ENCODE measurements around the gene AURKA. TPM values are rescaled to one million over a fixed set of nuclear protein-coding genes. Genes with fewer than 3 reads are reported as not detected.

The AURKA gene
- total RNA-seq, 1 donor from 2014 or later = 60.3 TPM

DNA sequence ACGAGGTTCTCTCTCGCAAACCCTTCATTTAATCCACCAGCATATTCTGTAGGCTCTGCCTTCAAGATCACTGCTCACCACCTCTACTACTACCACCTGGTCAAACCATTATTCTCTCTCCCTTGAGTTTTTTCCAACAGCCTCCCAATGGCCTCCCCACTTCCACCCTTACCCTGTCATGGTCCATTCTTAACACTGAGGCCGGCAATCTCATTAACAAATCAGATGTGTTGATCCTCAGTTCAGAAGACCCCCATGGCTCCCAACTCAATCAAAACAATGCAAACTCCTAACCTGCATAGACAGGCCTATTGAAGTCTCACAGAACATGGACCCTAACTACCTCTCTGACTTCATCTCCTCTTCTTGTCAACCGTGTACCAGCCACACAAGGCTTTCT, 2.2 kb downstream of the AURKA start:
- Mint-ChIP-seq H3K27ac (ENCODE audit: unreplicated experiment) (no peak overlapping the region), H3K27me3 (ENCODE audit: low read depth) (no peaks in the 10 kb centered on the region), H3K36me3 (ENCODE audit: low read depth) (peaks cover 17% of the 10 kb centered on the region), H3K4me3 (peak overlapping the region; percentile 79), H3K9me3 (no peaks in the 10 kb centered on the region), H3K4me1 (peaks cover 33% of the 10 kb centered on the region)
- TF ChIP-seq, protein P1, sequence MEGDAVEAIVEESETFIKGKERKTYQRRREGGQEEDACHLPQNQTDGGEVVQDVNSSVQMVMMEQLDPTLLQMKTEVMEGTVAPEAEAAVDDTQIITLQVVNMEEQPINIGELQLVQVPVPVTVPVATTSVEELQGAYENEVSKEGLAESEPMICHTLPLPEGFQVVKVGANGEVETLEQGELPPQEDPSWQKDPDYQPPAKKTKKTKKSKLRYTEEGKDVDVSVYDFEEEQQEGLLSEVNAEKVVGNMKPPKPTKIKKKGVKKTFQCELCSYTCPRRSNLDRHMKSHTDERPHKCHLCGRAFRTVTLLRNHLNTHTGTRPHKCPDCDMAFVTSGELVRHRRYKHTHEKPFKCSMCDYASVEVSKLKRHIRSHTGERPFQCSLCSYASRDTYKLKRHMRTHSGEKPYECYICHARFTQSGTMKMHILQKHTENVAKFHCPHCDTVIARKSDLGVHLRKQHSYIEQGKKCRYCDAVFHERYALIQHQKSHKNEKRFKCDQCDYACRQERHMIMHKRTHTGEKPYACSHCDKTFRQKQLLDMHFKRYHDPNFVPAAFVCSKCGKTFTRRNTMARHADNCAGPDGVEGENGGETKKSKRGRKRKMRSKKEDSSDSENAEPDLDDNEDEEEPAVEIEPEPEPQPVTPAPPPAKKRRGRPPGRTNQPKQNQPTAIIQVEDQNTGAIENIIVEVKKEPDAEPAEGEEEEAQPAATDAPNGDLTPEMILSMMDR (conservative IDR thresholded peaks at IDR 0.05) = no peak
- no peak for DNase-seq (ENCODE audit: low read depth, low spot score)

DNA sequence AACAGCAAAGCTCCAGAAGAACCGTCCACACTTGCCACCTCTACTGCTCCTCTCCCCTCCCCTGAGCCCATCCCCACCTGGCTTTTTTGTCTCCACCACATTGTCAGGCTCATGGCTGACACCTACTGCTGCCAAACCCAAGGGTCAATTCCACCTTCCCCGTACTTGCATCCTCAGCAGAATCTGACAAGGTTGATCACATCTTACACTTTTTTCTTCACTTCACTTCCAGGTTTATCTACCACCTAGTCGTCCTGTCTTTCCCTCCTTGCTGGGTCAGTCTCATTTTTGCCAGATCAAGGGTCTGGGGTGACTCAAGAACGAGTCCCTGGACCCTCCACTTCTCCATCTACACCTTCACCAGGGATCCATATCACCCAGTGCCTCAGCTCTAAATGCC, 3.1 kb downstream of the AURKA start:
- TF ChIP-seq, protein P1 (conservative IDR thresholded peaks at IDR 0.05) = no peak
- DNase-seq (ENCODE audit: low read depth, low spot score) = no peak
- peaks cover 31% of the 10 kb centered on the region for H3K4me1 Mint-ChIP-seq
- no peaks in the 10 kb centered on the region for H3K27me3 Mint-ChIP-seq (ENCODE audit: low read depth)
- H3K4me3 Mint-ChIP-seq = peak overlapping the region; percentile 33
- peaks cover 19% of the 10 kb centered on the region for H3K36me3 Mint-ChIP-seq (ENCODE audit: low read depth)
- H3K9me3 Mint-ChIP-seq = no peaks in the 10 kb centered on the region
- peak overlapping the region; percentile 88 for H3K27ac Mint-ChIP-seq (ENCODE audit: unreplicated experiment)

DNA sequence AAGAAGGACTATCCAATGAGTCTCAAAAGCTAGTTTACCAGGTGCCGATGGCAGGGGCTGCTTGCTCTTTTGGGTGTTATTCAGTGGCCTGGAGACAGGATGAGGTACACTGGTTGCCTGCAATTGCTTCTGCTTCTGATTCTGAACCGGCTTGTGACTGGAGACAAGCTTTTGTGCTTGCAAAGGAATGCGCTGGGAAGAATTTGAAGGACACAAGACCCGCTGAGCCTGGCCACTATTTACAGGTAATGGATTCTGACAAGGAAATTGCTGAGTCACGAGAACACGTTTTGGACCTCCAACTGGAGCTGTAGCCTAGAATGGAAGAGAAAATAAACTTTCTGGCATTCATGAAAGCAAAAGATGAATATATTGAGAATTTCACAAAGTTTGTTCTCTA, 5.8 kb downstream of the AURKA start:
- Mint-ChIP-seq H3K4me1 (peaks cover 20% of the 10 kb centered on the region), H3K9me3 (no peaks in the 10 kb centered on the region), H3K4me3 (peak overlapping the region; percentile 60), H3K36me3 (ENCODE audit: low read depth) (peaks cover 19% of the 10 kb centered on the region), H3K27ac (ENCODE audit: unreplicated experiment) (no peak overlapping the region), H3K27me3 (ENCODE audit: low read depth) (no peaks in the 10 kb centered on the region)
- DNase-seq (ENCODE audit: low read depth, low spot score) = no peak
- TF ChIP-seq, protein P1 (conservative IDR thresholded peaks at IDR 0.05) = no peak

DNA sequence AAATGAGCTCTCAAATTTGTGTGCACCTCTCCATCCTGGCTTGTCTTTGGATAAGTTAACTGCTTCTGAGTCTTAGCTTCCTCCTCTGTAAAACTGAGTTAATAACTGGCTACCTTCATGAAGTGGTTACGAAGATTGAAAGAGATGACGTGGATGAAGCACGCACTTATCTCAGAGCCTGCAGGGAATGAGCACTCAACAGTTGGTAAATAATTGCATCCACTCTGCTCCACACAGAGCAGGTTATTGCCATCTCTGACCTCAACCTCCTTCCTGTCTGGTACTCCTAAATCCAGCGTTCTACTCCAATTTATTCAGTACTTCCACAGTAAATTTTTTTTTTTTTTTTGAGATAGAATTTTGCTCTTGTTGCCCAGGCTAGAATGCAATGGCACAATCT, 6.9 kb downstream of the AURKA start:
- Mint-ChIP-seq H3K36me3 (ENCODE audit: low read depth) (peaks cover 19% of the 10 kb centered on the region), H3K4me3 (no peak overlapping the region), H3K9me3 (no peaks in the 10 kb centered on the region), H3K27ac (ENCODE audit: unreplicated experiment) (no peak overlapping the region), H3K4me1 (peaks cover 14% of the 10 kb centered on the region), H3K27me3 (ENCODE audit: low read depth) (no peaks in the 10 kb centered on the region)
- DNase-seq (ENCODE audit: low read depth, low spot score) = no peak
- TF ChIP-seq, protein P1 (conservative IDR thresholded peaks at IDR 0.05) = no peak

DNA sequence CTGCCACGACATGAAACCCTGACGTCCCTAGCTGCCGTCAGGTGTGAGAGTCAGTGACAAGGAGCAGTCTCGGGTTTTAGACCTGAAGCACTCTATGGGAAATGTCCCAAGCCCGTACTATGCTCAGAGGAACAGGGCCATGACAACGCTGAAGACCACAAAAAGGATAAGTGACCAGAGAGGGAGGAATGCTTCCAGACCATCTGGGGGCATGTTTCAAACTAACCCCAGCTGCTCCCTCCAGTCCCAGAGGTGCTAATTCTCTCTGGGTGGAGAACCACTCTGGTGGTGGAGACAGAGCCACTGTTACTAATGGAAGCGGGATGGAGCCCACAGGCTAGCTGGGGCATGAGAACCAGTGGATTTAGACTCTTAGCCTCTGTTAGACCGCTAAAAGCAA, 8.7 kb downstream of the AURKA start:
- no peak for DNase-seq (ENCODE audit: low read depth, low spot score)
- H3K27me3 Mint-ChIP-seq (ENCODE audit: low read depth) = no peaks in the 10 kb centered on the region
- TF ChIP-seq, protein P1 (conservative IDR thresholded peaks at IDR 0.05) = no peak
- H3K36me3 Mint-ChIP-seq (ENCODE audit: low read depth) = peaks cover 13% of the 10 kb centered on the region
- H3K27ac Mint-ChIP-seq (ENCODE audit: unreplicated experiment) = no peak overlapping the region
- no peak overlapping the region for H3K4me3 Mint-ChIP-seq
- H3K9me3 Mint-ChIP-seq = no peaks in the 10 kb centered on the region
- no peaks in the 10 kb centered on the region for H3K4me1 Mint-ChIP-seq

DNA sequence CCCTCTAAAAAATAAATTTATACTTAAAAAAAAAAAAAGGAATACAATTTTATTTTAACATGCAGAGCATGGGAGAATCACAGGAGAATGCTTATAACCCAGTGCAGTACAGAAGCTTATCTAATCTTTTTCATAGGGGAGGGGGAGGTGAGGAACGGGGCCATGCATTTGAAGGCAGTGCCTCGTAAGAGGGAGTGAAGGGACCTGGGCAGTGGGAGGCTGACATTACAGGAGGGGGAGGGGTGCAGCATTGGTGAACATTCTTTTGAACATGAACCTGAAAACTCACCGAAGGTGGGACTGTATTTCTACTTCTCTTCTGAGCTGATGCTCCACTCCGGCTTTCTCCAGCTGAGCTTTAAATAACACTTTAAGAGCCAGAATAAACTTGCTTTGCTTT, 9.3 kb downstream of the AURKA start:
- H3K9me3 Mint-ChIP-seq = no peaks in the 10 kb centered on the region
- H3K4me1 Mint-ChIP-seq = no peaks in the 10 kb centered on the region
- DNase-seq (ENCODE audit: low read depth, low spot score) = no peak
- H3K36me3 Mint-ChIP-seq (ENCODE audit: low read depth) = peaks cover 14% of the 10 kb centered on the region
- H3K4me3 Mint-ChIP-seq = no peak overlapping the region
- no peak overlapping the region for H3K27ac Mint-ChIP-seq (ENCODE audit: unreplicated experiment)
- TF ChIP-seq, protein P1 (conservative IDR thresholded peaks at IDR 0.05) = no peak
- H3K27me3 Mint-ChIP-seq (ENCODE audit: low read depth) = no peaks in the 10 kb centered on the region

All from neural crest cell (in vitro differentiated cells).